Osteocyte (in vitro differentiated cells): Measurements from ENCODE around the gene GNAL. TPM values are rescaled to one million over a fixed set of nuclear protein-coding genes. Genes with fewer than 3 reads are reported as not detected.
"Not testable (repeated sequence)": the region's sequence is repeated elsewhere in the genome, so short reads cannot be mapped to it uniquely, and the experiment has no call there.

Source experiments
- DNase-seq: peaks from one replicate; pipeline ENCODE4 v3.0.0; 2021; ENCODE audit warnings: mixed read lengths; ENCODE audit not compliant: unreplicated experiment; ENCODE audit errors: extremely low spot score
- H3K27ac Mint-ChIP-seq: one replicate; pipeline ENCODE4 v1.8.0; 2021; ENCODE audit warnings: mild to moderate bottlenecking, mixed read lengths; ENCODE audit not compliant: unreplicated experiment
- H3K27me3 Mint-ChIP-seq: one replicate; pipeline ENCODE4 v1.8.0; 2021; ENCODE audit warnings: mixed read lengths; ENCODE audit not compliant: unreplicated experiment
- H3K36me3 Mint-ChIP-seq: one replicate; pipeline ENCODE4 v1.8.0; 2021; ENCODE audit warnings: mixed read lengths; ENCODE audit not compliant: unreplicated experiment
- H3K4me1 Mint-ChIP-seq: one replicate; pipeline ENCODE4 v1.8.0; 2021; ENCODE audit warnings: mixed read lengths; ENCODE audit not compliant: unreplicated experiment
- H3K4me3 Mint-ChIP-seq: one replicate; pipeline ENCODE4 v1.8.0; 2021; ENCODE audit warnings: mild to moderate bottlenecking, moderate library complexity, mixed read lengths; ENCODE audit not compliant: unreplicated experiment
- H3K9me3 Mint-ChIP-seq: one replicate; pipeline ENCODE4 v1.8.0; 2021; ENCODE audit warnings: mixed read lengths; ENCODE audit not compliant: unreplicated experiment
- CTCF ChIP-seq: fragments of 200-600 bp; sonication (generic); IDR thresholded peaks from 2 replicates; pipeline ENCODE4 v1.5.0; 2021; ENCODE audit warnings: antibody characterized with exemption, mild to moderate bottlenecking, moderate library complexity
- total RNA-seq: library from RNA; stranded (reverse); gene quantifications from 2 replicates; pipeline ENCODE4 v1.2.1, GENCODE V29; 2021

GNAL gene
- total RNA-seq, 1 donor from 2014 or later = 1.2 TPM

GRCh38 chr18:11889284-11889683, 200.2 kb downstream of the GNAL start:
- H3K4me1 Mint-ChIP-seq = no peaks in the 10 kb centered on the region
- H3K4me3 Mint-ChIP-seq = no peak overlapping the region
- DNase-seq = no peak
- no peaks in the 10 kb centered on the region for H3K27me3 Mint-ChIP-seq
- TF ChIP-seq CTCF = no peak
- H3K9me3 Mint-ChIP-seq = no peaks in the 10 kb centered on the region
- H3K27ac Mint-ChIP-seq = no peak overlapping the region
- peaks cover 29% of the 10 kb centered on the region for H3K36me3 Mint-ChIP-seq

- no peak overlapping the region for H3K4me3 Mint-ChIP-seq
- no peak for TF ChIP-seq CTCF
- peaks cover 32% of the 10 kb centered on the region for H3K36me3 Mint-ChIP-seq
- no peak overlapping the region for H3K27ac Mint-ChIP-seq
- no peaks in the 10 kb centered on the region for H3K4me1 Mint-ChIP-seq
- H3K27me3 Mint-ChIP-seq = no peaks in the 10 kb centered on the region
- no peak for DNase-seq
- H3K9me3 Mint-ChIP-seq = no peaks in the 10 kb centered on the region
These were observed 202.7 kb downstream of the GNAL start for GRCh38 chr18:11891737-11892136.

- H3K27ac Mint-ChIP-seq, DNase-seq, H3K4me3 Mint-ChIP-seq, H3K27me3 Mint-ChIP-seq, H3K4me1 Mint-ChIP-seq, H3K9me3 Mint-ChIP-seq: not testable (repeated sequence)
- peaks cover 35% of the 10 kb centered on the region for H3K36me3 Mint-ChIP-seq
These were observed 203.4 kb downstream of the GNAL start for GRCh38 chr18:11892438-11892837.

- Mint-ChIP-seq H3K27ac (no peak overlapping the region), H3K27me3 (no peaks in the 10 kb centered on the region), H3K4me3 (no peak overlapping the region), H3K36me3 (peaks cover 41% of the 10 kb centered on the region), H3K4me1 (no peaks in the 10 kb centered on the region), H3K9me3 (no peaks in the 10 kb centered on the region)
- DNase-seq = no peak
- no peak for TF ChIP-seq CTCF
These were observed 208.7 kb downstream of the GNAL start for GRCh38 chr18:11897781-11898180.

- Mint-ChIP-seq H3K4me1 (no peaks in the 10 kb centered on the region), H3K9me3 (no peaks in the 10 kb centered on the region), H3K36me3 (peaks cover 41% of the 10 kb centered on the region), H3K27me3 (no peaks in the 10 kb centered on the region), H3K4me3 (no peak overlapping the region), H3K27ac (no peak overlapping the region)
- no peak for TF ChIP-seq CTCF
- no peak for DNase-seq
These were observed 210.0 kb downstream of the GNAL start for GRCh38 chr18:11899063-11899462.

GRCh38 chr18:11901826-11902438, 212.9 kb downstream of the GNAL start:
- H3K27ac Mint-ChIP-seq = no peak overlapping the region
- no peaks in the 10 kb centered on the region for H3K27me3 Mint-ChIP-seq
- H3K4me3 Mint-ChIP-seq = no peak overlapping the region
- H3K9me3 Mint-ChIP-seq = no peaks in the 10 kb centered on the region
- DNase-seq = no peak
- peaks cover 29% of the 10 kb centered on the region for H3K36me3 Mint-ChIP-seq
- H3K4me1 Mint-ChIP-seq = peaks cover 8% of the 10 kb centered on the region
- no peak for TF ChIP-seq CTCF
